ENCODE results near the gene KCP.

KCP gene

DNA sequence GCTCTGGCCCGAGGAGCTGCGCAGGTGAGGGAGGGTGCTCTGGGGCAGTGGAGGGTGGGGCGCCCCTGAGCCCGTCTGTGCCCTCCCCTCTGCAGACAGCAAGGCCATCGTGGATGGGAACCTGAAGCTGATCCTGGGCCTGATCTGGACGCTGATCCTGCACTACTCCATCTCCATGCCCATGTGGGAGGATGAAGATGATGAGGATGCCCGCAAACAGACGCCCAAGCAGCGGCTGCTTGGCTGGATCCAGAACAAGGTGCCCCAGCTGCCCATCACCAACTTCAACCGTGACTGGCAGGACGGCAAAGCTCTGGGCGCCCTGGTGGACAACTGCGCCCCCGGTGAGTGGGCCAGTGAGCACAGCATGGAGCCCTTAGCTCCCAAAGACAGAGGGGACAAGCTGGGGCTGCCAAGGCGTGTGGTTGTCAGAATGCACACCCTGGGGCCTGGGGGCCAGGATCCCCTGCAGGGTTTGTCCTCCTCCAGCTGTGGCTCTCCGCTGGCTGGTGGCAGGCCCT, 75.2 kb downstream of the KCP start:
- no peak overlapping the region for H3K4ac ChIP-seq (ENCODE audit: low read depth in 1 of 2, low read length in 2 of 2)

GRCh38 chr7:128833946-128834325, 76.6 kb downstream of the KCP start:
- Histone ChIP-seq H3K18ac (ENCODE audit: low read depth in 1 of 2, low read length in 2 of 2) (peak overlapping the region in 1 of 2 experiments; percentile 74), H4K8ac (ENCODE audit: low read length) (no peak overlapping the region), H3K36me3 (ENCODE audit: control insufficient read depth in 1 of 2, insufficient read depth in 2 of 2, low read depth in 1 of 2, low read length in 2 of 2) (peaks cover 39 to 41% of the 10 kb centered on the region in 2 experiments), H3K23ac (ENCODE audit: low read length in 2 of 2) (no peak overlapping the region), H3K4me3 (ENCODE audit: insufficient read depth in 1 of 2, low read depth in 1 of 2, low read length in 2 of 2) (peak overlapping the region in 1 of 2 experiments; percentile 64), H3K14ac (ENCODE audit: low read length in 2 of 2) (no peak overlapping the region), H3K27me3 (ENCODE audit: control insufficient read depth in 1 of 2, insufficient read depth in 1 of 2, low read length in 2 of 2) (no peaks in the 10 kb centered on the region), H3K4ac (ENCODE audit: low read depth in 1 of 2, low read length in 2 of 2) (no peak overlapping the region), H3K4me1 (ENCODE audit: control insufficient read depth, insufficient read depth, low read depth, low read length) (peaks cover 48% of the 10 kb centered on the region), H3K4me2 (ENCODE audit: low read length, poor library complexity, severe bottlenecking) (peak overlapping the region; percentile 83), H3K9me3 (ENCODE audit: control insufficient read depth, low read length) (no peaks in the 10 kb centered on the region), H2AK5ac (ENCODE audit: low read length, severe bottlenecking) (peak overlapping the region; percentile 69), H2BK120ac (ENCODE audit: low read depth, low read length) (no peak overlapping the region), H2BK5ac (ENCODE audit: low read depth, low read length, poor library complexity, severe bottlenecking) (no peak overlapping the region), H3K9ac (ENCODE audit: low read length) (peak overlapping the region; percentile 85), H2BK15ac (ENCODE audit: low read depth, poor library complexity, severe bottlenecking) (peak overlapping the region; percentile 15), H2BK12ac (ENCODE audit: low read length in 2 of 2) (no peak overlapping the region), H3K79me1 (replicated peaks; ENCODE audit: low read length, poor library complexity, severe bottlenecking) (peaks cover 30% of the 10 kb centered on the region), H3K27ac (ENCODE audit: low read length, poor library complexity, severe bottlenecking) (peak overlapping the region; percentile 82), H2AFZ (ENCODE audit: low read depth, low read length) (no peak overlapping the region), H4K91ac (ENCODE audit: low read length) (no peak overlapping the region)
- WGBS = no CpG with 5 or more reads among the region's 4 CpGs
- DNase-seq = peak; percentile 70

More for the DNA sequence above, 75.2 kb downstream of the KCP start:
- WGBS = 96% methylated on average over 13 of the region's 16 CpGs
- H2AFZ ChIP-seq (ENCODE audit: low read depth, low read length) = no peak overlapping the region
- H2BK120ac ChIP-seq (ENCODE audit: low read depth, low read length) = no peak overlapping the region
- H3K36me3 ChIP-seq (ENCODE audit: control insufficient read depth in 1 of 2, insufficient read depth in 2 of 2, low read depth in 1 of 2, low read length in 2 of 2) = peaks cover 53 to 54% of the 10 kb centered on the region in 2 experiments
- no peak overlapping the region for H2BK15ac ChIP-seq (ENCODE audit: low read depth, poor library complexity, severe bottlenecking)
- DNase-seq = no peak
- no peak overlapping the region for H3K27ac ChIP-seq (ENCODE audit: low read length, poor library complexity, severe bottlenecking)
- H2AK5ac ChIP-seq (ENCODE audit: low read length, severe bottlenecking) = no peak overlapping the region
- H2BK5ac ChIP-seq (ENCODE audit: low read depth, low read length, poor library complexity, severe bottlenecking) = no peak overlapping the region
- H3K14ac ChIP-seq (ENCODE audit: low read length in 2 of 2) = no peak overlapping the region
- no peak overlapping the region for H4K91ac ChIP-seq (ENCODE audit: low read length)
- H3K4me1 ChIP-seq (ENCODE audit: control insufficient read depth, insufficient read depth, low read depth, low read length) = peaks cover 38% of the 10 kb centered on the region
- no peak overlapping the region for H3K9ac ChIP-seq (ENCODE audit: low read length)
- H3K9me3 ChIP-seq (ENCODE audit: control insufficient read depth, low read length) = no peaks in the 10 kb centered on the region
- no peak overlapping the region for H4K8ac ChIP-seq (ENCODE audit: low read length)
- H3K79me1 ChIP-seq (replicated peaks; ENCODE audit: low read length, poor library complexity, severe bottlenecking) = peaks cover 35% of the 10 kb centered on the region
- no peak overlapping the region for H3K23ac ChIP-seq (ENCODE audit: low read length in 2 of 2)
- no peak overlapping the region for H3K18ac ChIP-seq (ENCODE audit: low read depth in 1 of 2, low read length in 2 of 2)
- H2BK12ac ChIP-seq (ENCODE audit: low read length in 2 of 2) = no peak overlapping the region
- H3K4me2 ChIP-seq (ENCODE audit: low read length, poor library complexity, severe bottlenecking) = no peak overlapping the region
- H3K27me3 ChIP-seq (ENCODE audit: control insufficient read depth in 1 of 2, insufficient read depth in 1 of 2, low read length in 2 of 2) = no peaks in the 10 kb centered on the region
- no peak overlapping the region for H3K4me3 ChIP-seq (ENCODE audit: insufficient read depth in 1 of 2, low read depth in 1 of 2, low read length in 2 of 2)

GRCh38 chr7:128833148-128833945, 77.2 kb downstream of the KCP start:
- no peak overlapping the region for H3K23ac ChIP-seq (ENCODE audit: low read length in 2 of 2)
- H3K9me3 ChIP-seq (ENCODE audit: control insufficient read depth, low read length) = no peaks in the 10 kb centered on the region
- H3K36me3 ChIP-seq (ENCODE audit: control insufficient read depth in 1 of 2, insufficient read depth in 2 of 2, low read depth in 1 of 2, low read length in 2 of 2) = peaks cover 33 to 35% of the 10 kb centered on the region in 2 experiments
- peak overlapping the region; percentile 90 for H4K91ac ChIP-seq (ENCODE audit: low read length)
- H3K4me3 ChIP-seq (ENCODE audit: insufficient read depth in 1 of 2, low read depth in 1 of 2, low read length in 2 of 2) = peak overlapping the region; percentile 61 to 95
- peaks cover 24% of the 10 kb centered on the region for H3K79me1 ChIP-seq (replicated peaks; ENCODE audit: low read length, poor library complexity, severe bottlenecking)
- H4K8ac ChIP-seq (ENCODE audit: low read length) = peak overlapping the region; percentile 54
- H3K18ac ChIP-seq (ENCODE audit: low read depth in 1 of 2, low read length in 2 of 2) = peak overlapping the region; percentile 94 to 97
- DNase-seq = peak; percentile 90
- H2BK120ac ChIP-seq (ENCODE audit: low read depth, low read length) = peak overlapping the region; percentile 89
- H3K9ac ChIP-seq (ENCODE audit: low read length) = peak overlapping the region; percentile 93
- WGBS = 14% methylated on average over 10 of the region's 13 CpGs
- H2AK5ac ChIP-seq (ENCODE audit: low read length, severe bottlenecking) = no peak overlapping the region
- H3K4me2 ChIP-seq (ENCODE audit: low read length, poor library complexity, severe bottlenecking) = peak overlapping the region; percentile 83
- H2BK12ac ChIP-seq (ENCODE audit: low read length in 2 of 2) = peak overlapping the region; percentile 23 to 90
- H3K27ac ChIP-seq (ENCODE audit: low read length, poor library complexity, severe bottlenecking) = peak overlapping the region; percentile 82
- peaks cover 50% of the 10 kb centered on the region for H3K4me1 ChIP-seq (ENCODE audit: control insufficient read depth, insufficient read depth, low read depth, low read length)
- H2BK5ac ChIP-seq (ENCODE audit: low read depth, low read length, poor library complexity, severe bottlenecking) = no peak overlapping the region
- H3K4ac ChIP-seq (ENCODE audit: low read depth in 1 of 2, low read length in 2 of 2) = peak overlapping the region; percentile 66 to 75
- no peak overlapping the region for H3K14ac ChIP-seq (ENCODE audit: low read length in 2 of 2)
- H2BK15ac ChIP-seq (ENCODE audit: low read depth, poor library complexity, severe bottlenecking) = peak overlapping the region; percentile 73
- no peaks in the 10 kb centered on the region for H3K27me3 ChIP-seq (ENCODE audit: control insufficient read depth in 1 of 2, insufficient read depth in 1 of 2, low read length in 2 of 2)
- no peak overlapping the region for H2AFZ ChIP-seq (ENCODE audit: low read depth, low read length)

DNA sequence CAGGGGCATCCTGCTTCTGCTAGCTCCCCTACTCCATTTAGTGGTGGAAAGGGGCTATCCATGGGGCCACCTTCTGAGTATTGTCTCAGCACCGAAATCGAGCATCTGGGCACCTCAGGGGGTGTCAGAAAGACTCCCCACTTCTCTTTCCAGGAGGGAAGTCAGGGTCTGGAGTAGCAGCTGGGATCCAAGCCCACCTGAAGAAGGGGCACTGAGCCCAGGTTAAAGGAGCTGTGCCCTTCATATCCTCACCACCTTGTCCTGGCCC, 77.7 kb downstream of the KCP start:
- H3K4me1 ChIP-seq (ENCODE audit: control insufficient read depth, insufficient read depth, low read depth, low read length) = peaks cover 55% of the 10 kb centered on the region
- no peak overlapping the region for H2BK5ac ChIP-seq (ENCODE audit: low read depth, low read length, poor library complexity, severe bottlenecking)
- H3K9ac ChIP-seq (ENCODE audit: low read length) = peak overlapping the region; percentile 93
- peak overlapping the region; percentile 23 to 90 for H2BK12ac ChIP-seq (ENCODE audit: low read length in 2 of 2)
- H4K8ac ChIP-seq (ENCODE audit: low read length) = peak overlapping the region; percentile 54
- H3K4me2 ChIP-seq (ENCODE audit: low read length, poor library complexity, severe bottlenecking) = peak overlapping the region; percentile 83
- peaks cover 28 to 30% of the 10 kb centered on the region in 2 experiments for H3K36me3 ChIP-seq (ENCODE audit: control insufficient read depth in 1 of 2, insufficient read depth in 2 of 2, low read depth in 1 of 2, low read length in 2 of 2)
- peak overlapping the region; percentile 61 to 95 for H3K4me3 ChIP-seq (ENCODE audit: insufficient read depth in 1 of 2, low read depth in 1 of 2, low read length in 2 of 2)
- H2AK5ac ChIP-seq (ENCODE audit: low read length, severe bottlenecking) = peak overlapping the region; percentile 37
- peak overlapping the region; percentile 90 for H4K91ac ChIP-seq (ENCODE audit: low read length)
- H3K27me3 ChIP-seq (ENCODE audit: control insufficient read depth in 1 of 2, insufficient read depth in 1 of 2, low read length in 2 of 2) = no peaks in the 10 kb centered on the region
- H3K9me3 ChIP-seq (ENCODE audit: control insufficient read depth, low read length) = no peaks in the 10 kb centered on the region
- H3K27ac ChIP-seq (ENCODE audit: low read length, poor library complexity, severe bottlenecking) = peak overlapping the region; percentile 82
- peak overlapping the region in 1 of 2 experiments; percentile 84 for H3K14ac ChIP-seq (ENCODE audit: low read length in 2 of 2)
- H3K4ac ChIP-seq (ENCODE audit: low read depth in 1 of 2, low read length in 2 of 2) = peak overlapping the region; percentile 66 to 75
- peak overlapping the region; percentile 89 for H2BK120ac ChIP-seq (ENCODE audit: low read depth, low read length)
- H2BK15ac ChIP-seq (ENCODE audit: low read depth, poor library complexity, severe bottlenecking) = peak overlapping the region; percentile 73
- 5% methylated on average over 2 of the region's 2 CpGs for WGBS
- no peak for DNase-seq
- peak overlapping the region in 1 of 2 experiments; percentile 40 for H3K23ac ChIP-seq (ENCODE audit: low read length in 2 of 2)
- H2AFZ ChIP-seq (ENCODE audit: low read depth, low read length) = no peak overlapping the region
- peak overlapping the region; percentile 94 to 97 for H3K18ac ChIP-seq (ENCODE audit: low read depth in 1 of 2, low read length in 2 of 2)
- peaks cover 20% of the 10 kb centered on the region for H3K79me1 ChIP-seq (replicated peaks; ENCODE audit: low read length, poor library complexity, severe bottlenecking)
